ENCODE results near the gene SIGLEC15. TPM values are rescaled to one million over a fixed set of nuclear protein-coding genes. Genes with fewer than 3 reads are reported as not detected.
"Not testable (repeated sequence)": the region's sequence is repeated elsewhere in the genome, so short reads cannot be mapped to it uniquely, and the experiment has no call there.

Gene SIGLEC15
- not detected for polyA plus RNA-seq (2012; ENCODE audit: insufficient read depth, insufficient read length)

- no peak for DNase-seq (ENCODE audit: low read depth, low spot score)
- H3K4me3 ChIP-seq (ENCODE audit: low read length): no peak within 1 kb of the TSS
Observed at GRCh38 chr18:45825258-45826044, at the start of gene SIGLEC15. SIGLEC15 (plus strand) TSS chr18:45825675; CDS start chr18:45825729, 54 bp downstream.

GRCh38 chr18:45775743-45776142 is 49.7 kb upstream of the SIGLEC15 start:
- no peak for DNase-seq (ENCODE audit: low read depth, low spot score)
- no peak overlapping the region for H3K4me3 ChIP-seq (ENCODE audit: low read length)

- no peak for DNase-seq (ENCODE audit: low read depth, low spot score)
Observed at GRCh38 chr18:45777393-45777792, 48.1 kb upstream of the SIGLEC15 start.

GRCh38 chr18:45780568-45780967 is 44.9 kb upstream of the SIGLEC15 start:
- H3K4me3 ChIP-seq (ENCODE audit: low read length): no peak overlapping the region
- DNase-seq (ENCODE audit: low read depth, low spot score): no peak

More at GRCh38 chr18:45777393-45777792, 48.1 kb upstream of the SIGLEC15 start:
- no peak overlapping the region for H3K4me3 ChIP-seq (ENCODE audit: low read length)

GRCh38 chr18:45782662-45783061 is 42.8 kb upstream of the SIGLEC15 start:
- H3K4me3 ChIP-seq (ENCODE audit: low read length): no peak overlapping the region
- DNase-seq (ENCODE audit: low read depth, low spot score): no peak

- DNase-seq (ENCODE audit: low read depth, low spot score): no peak
- H3K4me3 ChIP-seq (ENCODE audit: low read length): no peak overlapping the region
Observed at GRCh38 chr18:45783097-45784075, 42.1 kb upstream of the SIGLEC15 start.

- H3K4me3 ChIP-seq (ENCODE audit: low read length): no peak overlapping the region
- no peak for DNase-seq (ENCODE audit: low read depth, low spot score)
Observed at GRCh38 chr18:45785134-45785533, 40.3 kb upstream of the SIGLEC15 start.

- no peak overlapping the region for H3K4me3 ChIP-seq (ENCODE audit: low read length)
- DNase-seq (ENCODE audit: low read depth, low spot score): no peak
Observed at GRCh38 chr18:45786941-45787340, 38.5 kb upstream of the SIGLEC15 start.

- no peak for DNase-seq (ENCODE audit: low read depth, low spot score)
- H3K4me3 ChIP-seq (ENCODE audit: low read length): no peak overlapping the region
Observed at GRCh38 chr18:45787346-45787745, 38.1 kb upstream of the SIGLEC15 start.

- DNase-seq (ENCODE audit: low read depth, low spot score): no peak
- no peak overlapping the region for H3K4me3 ChIP-seq (ENCODE audit: low read length)
Observed at GRCh38 chr18:45788861-45789260, 36.6 kb upstream of the SIGLEC15 start.

GRCh38 chr18:45792506-45793263 is 32.8 kb upstream of the SIGLEC15 start:
- no peak overlapping the region for H3K4me3 ChIP-seq (ENCODE audit: low read length)
- no peak for DNase-seq (ENCODE audit: low read depth, low spot score)

GRCh38 chr18:45793264-45793965 is 32.1 kb upstream of the SIGLEC15 start:
- H3K4me3 ChIP-seq (ENCODE audit: low read length): no peak overlapping the region
- no peak for DNase-seq (ENCODE audit: low read depth, low spot score)

- DNase-seq (ENCODE audit: low read depth, low spot score): no peak
- no peak overlapping the region for H3K4me3 ChIP-seq (ENCODE audit: low read length)
Observed at GRCh38 chr18:45801416-45802004, 24.0 kb upstream of the SIGLEC15 start.

GRCh38 chr18:45802814-45803492 is 22.5 kb upstream of the SIGLEC15 start:
- H3K4me3 ChIP-seq (ENCODE audit: low read length): no peak overlapping the region
- DNase-seq (ENCODE audit: low read depth, low spot score): no peak

- no peak overlapping the region for H3K4me3 ChIP-seq (ENCODE audit: low read length)
- DNase-seq (ENCODE audit: low read depth, low spot score): no peak
Observed at GRCh38 chr18:45805551-45805950, 19.9 kb upstream of the SIGLEC15 start.

- DNase-seq (ENCODE audit: low read depth, low spot score): no peak
- H3K4me3 ChIP-seq (ENCODE audit: low read length): no peak overlapping the region
Observed at GRCh38 chr18:45806226-45806625, 19.2 kb upstream of the SIGLEC15 start.

GRCh38 chr18:45807144-45807543 is 18.3 kb upstream of the SIGLEC15 start:
- not testable (repeated sequence) for DNase-seq (ENCODE audit: low read depth, low spot score)

GRCh38 chr18:45814733-45815132 is 10.7 kb upstream of the SIGLEC15 start:
- not testable (repeated sequence) for H3K4me3 ChIP-seq (ENCODE audit: low read length); DNase-seq (ENCODE audit: low read depth, low spot score)

More at GRCh38 chr18:45807144-45807543, 18.3 kb upstream of the SIGLEC15 start:
- H3K4me3 ChIP-seq (ENCODE audit: low read length): not testable (repeated sequence)

Data from Jurkat, Clone E6-1 (cell line).